HCT116 (cell line): ENCODE results near the gene MSI2. TPM values are rescaled to one million over a fixed set of nuclear protein-coding genes. Genes with fewer than 3 reads are reported as not detected.

Experiments
- ATAC-seq: fragments of 200-7000 bp; cut with Tn5 transposase; 2 replicates; pipeline ENCODE4 v1.9.1; 2020; ENCODE audit warnings: mild to moderate bottlenecking, moderate library complexity
- BruUV-seq: library from RNA; stranded (reverse); fragments of 400-500 nt; replicated peaks from 2 replicates; lab custom pipeline; 2021; lab: Mats Ljungman, UMichigan
- CTCF ChIA-PET: fragments of 300-600 bp; sonication (Branson Sonifier 250); formaldehyde crosslinking; loops from one replicate; lab custom pipeline; 2021; ENCODE audit warnings: antibody characterized with exemption; lab: Charles Lee
- POLR2A ChIA-PET: fragments of 300-600, 350-600 bp; sonication (Branson Sonifier 250); formaldehyde crosslinking; loops from one replicate; lab custom pipeline; 2021; ENCODE audit warnings: antibody characterized with exemption; lab: Charles Lee
- RAD21 ChIA-PET, 2 experiments: fragments of 300-600 bp; sonication (Branson Sonifier 250); formaldehyde crosslinking; loops; one replicate each; lab custom pipeline; 2023; ENCODE audit warnings: low total read pairs in 2 of 2; ENCODE audit not compliant: uncharacterized antibody in 2 of 2, unreplicated experiment in 2 of 2, low non-redundant PET in 1 of 2; lab: Charles Lee
- DNase-seq: peaks from one replicate; pipeline ENCODE4 v3.0.0-alpha.2; 2010; ENCODE audit warnings: low read depth, low spot score
- H2AFZ ChIP-seq: fragments of 200-600 bp; shearing (Covaris generic), sonication (generic); 2 replicates; pipeline ENCODE4 v1.6.1; 2017; ENCODE audit warnings: low read depth, mixed run types, mixed read lengths, antibody characterized with exemption, low read length; ENCODE audit not compliant: poor library complexity, severe bottlenecking
- H3K27ac ChIP-seq: 2 replicates; pipeline ENCODE4 v1.5.1; 2012; ENCODE audit warnings: low read depth, low read length
- H3K27me3 ChIP-seq: fragments of 200-600 bp; sonication (generic); 2 replicates; pipeline ENCODE4 v1.6.1; 2016; ENCODE audit warnings: mixed run types, low read length, mixed read lengths; ENCODE audit not compliant: insufficient read depth
- H3K36me3 ChIP-seq, 2 experiments: fragments of 200-500 bp in 1 of 2; fragments of 200-600 bp in 1 of 2; sonication (Bioruptor generic) in 1 of 2; sonication (generic) in 1 of 2; 2 replicates each; pipeline versions ENCODE4 v1.5.1 to v1.6.1; 2014 to 2016; ENCODE audit warnings: low read length in 2 of 2, inconsistent platforms in 1 of 2, mixed read lengths in 1 of 2, mixed run types in 1 of 2; ENCODE audit not compliant: insufficient read depth in 2 of 2, control insufficient read depth in 1 of 2
- H3K4me1 ChIP-seq, 2 experiments: fragments of 200-600 bp in 1 of 2; sonication (generic) in 1 of 2; 2 replicates each; pipeline versions ENCODE4 v1.5.1 to v1.6.1; 2012 to 2017; ENCODE audit warnings: low read length in 2 of 2, inconsistent platforms in 1 of 2, mild to moderate bottlenecking in 1 of 2, mixed read lengths in 1 of 2, mixed run types in 1 of 2, moderate library complexity in 1 of 2; ENCODE audit not compliant: insufficient read depth in 2 of 2, control insufficient read depth in 1 of 2
- H3K4me2 ChIP-seq: fragments of 200-600 bp; sonication (generic); 2 replicates; pipeline ENCODE4 v1.6.1; 2017; ENCODE audit warnings: mixed run types, low read length, mixed read lengths
- H3K4me3 ChIP-seq, 2 experiments: fragments of 200-600 bp in 1 of 2; sonication (generic) in 1 of 2; replicated peaks in 1 of 2; 2 replicates each; pipeline ENCODE4 v1.5.1; 2011 to 2016; ENCODE audit warnings: low read length in 2 of 2, control low read depth in 1 of 2, low read depth in 1 of 2, mild to moderate bottlenecking in 1 of 2, mixed read lengths in 1 of 2, mixed run types in 1 of 2
- H3K79me2 ChIP-seq: fragments of 200-600 bp; sonication (generic); 2 replicates; pipeline ENCODE4 v1.6.1; 2017; ENCODE audit warnings: mild to moderate bottlenecking, mixed run types, low read length, moderate library complexity, mixed read lengths; ENCODE audit not compliant: insufficient read depth
- H3K9ac ChIP-seq: fragments of 200-600 bp; sonication (generic); 2 replicates; pipeline ENCODE4 v1.6.1; 2016; ENCODE audit warnings: low read length, mixed read lengths
- H3K9me2 ChIP-seq: fragments of 200-600 bp; sonication (generic), shearing (Covaris generic); 2 replicates; pipeline ENCODE4 v1.6.1; 2017; ENCODE audit warnings: mixed run types, mild to moderate bottlenecking, moderate library complexity; ENCODE audit not compliant: insufficient read depth
- H3K9me3 ChIP-seq, 2 experiments: fragments of 200-500 bp in 1 of 2; fragments of 200-600 bp in 1 of 2; sonication (Bioruptor generic) in 1 of 2; sonication (generic) in 1 of 2; 2 replicates each; pipeline ENCODE4 v1.6.1; 2014 to 2017; ENCODE audit warnings: low read length in 2 of 2, mixed read lengths in 2 of 2, inconsistent platforms in 1 of 2, low read depth in 1 of 2, mild to moderate bottlenecking in 1 of 2, mixed run types in 1 of 2, moderate library complexity in 1 of 2; ENCODE audit not compliant: control insufficient read depth in 1 of 2, insufficient read depth in 1 of 2
- H4K20me1 ChIP-seq: fragments of 200-600 bp; sonication (generic), shearing (Covaris generic); 2 replicates; pipeline ENCODE4 v1.6.1; 2017; ENCODE audit warnings: mixed run types, mild to moderate bottlenecking, moderate library complexity; ENCODE audit not compliant: insufficient read depth
- CBX3 ChIP-seq: IDR thresholded peaks from 2 replicates; pipeline ENCODE4 v1.6.1; 2012; ENCODE audit warnings: low read depth
- EGR1 ChIP-seq: IDR thresholded peaks from 2 replicates; pipeline ENCODE4 v1.6.1; 2012; ENCODE audit warnings: low read depth
- EZH2 ChIP-seq: fragments of 200-600 bp; sonication (generic); IDR thresholded peaks from 2 replicates; pipeline ENCODE4 v1.6.1; 2017; ENCODE audit warnings: antibody characterized with exemption, mixed run types
- EZH2phosphoT487 ChIP-seq: fragments of 200-600 bp; IDR thresholded peaks from 2 replicates; pipeline ENCODE4 v1.6.1; 2018; ENCODE audit warnings: antibody characterized with exemption, borderline replicate concordance
- JUND ChIP-seq: IDR thresholded peaks from 2 replicates; pipeline ENCODE4 v1.6.1; 2012
- RAD21 ChIP-seq: IDR thresholded peaks from 2 replicates; pipeline ENCODE4 v1.6.1; 2012; ENCODE audit warnings: low read depth, mild to moderate bottlenecking
- TCF7L2 ChIP-seq: IDR thresholded peaks from 2 replicates; pipeline ENCODE4 v1.7.0; 2011; ENCODE audit warnings: borderline replicate concordance, inconsistent platforms; ENCODE audit not compliant: insufficient read depth, insufficient read length; ENCODE audit errors: extremely low read depth
- ZFX ChIP-seq: fragments of 450-650 bp; IDR thresholded peaks from 2 replicates; pipeline ENCODE4 v1.6.1; 2017
- ZNF274 ChIP-seq: fragments of 200-500 bp; sonication (Bioruptor generic); IDR thresholded peaks from 2 replicates; pipeline ENCODE4 v1.6.1; 2014; ENCODE audit warnings: mild to moderate bottlenecking, low read depth, low read length, inconsistent platforms
- intact Hi-C: fragments of 100-400 bp; cut with micrococcal nuclease; formaldehyde crosslinking; loops from 2 replicates; pipeline ENCODE4 v1.10.0; 2022
- total RNA-seq: library from RNA; stranded (reverse); gene quantifications from one replicate; pipeline ENCODE4 v1.2.1, GENCODE V29; 2021; ENCODE audit not compliant: unreplicated experiment
- TF ChIP-seq, protein P1 (sequence below): IDR thresholded peaks from 2 replicates; pipeline ENCODE4 v1.6.1; 2012; ENCODE audit warnings: low read depth

MSI2 gene
- total RNA-seq, 1 experiment from 2014 or later, result 137 TPM

GRCh38 chr17:57556977-57557376, 300.7 kb downstream of the MSI2 start:
- ChIA-PET CTCF (no interaction called here), POLR2A (no interaction called here), RAD21 (no interaction called here)
- peaks cover 4 to 11% of the 10 kb centered on the region in 2 experiments; a peak in 2 of 4 replicates for H3K4me1 ChIP-seq
- H3K9me3 ChIP-seq, result no peaks in the 10 kb centered on the region
- no peaks in the 10 kb centered on the region for H3K27me3 ChIP-seq
- DNase-seq (no peak), ATAC-seq (no peak)
- intact Hi-C loops, result no loop called here
- peak overlapping the region; percentile 12; the same call in 1 of the 2 replicates for H3K4me2 ChIP-seq
- H3K4me3 ChIP-seq, result no peak overlapping the region
- no TSS peak for BruUV-seq
- H3K36me3 ChIP-seq, result no peaks in the 10 kb centered on the region
- no peak overlapping the region for H2AFZ ChIP-seq
- TF ChIP-seq JUND (no peak), RAD21 (no peak), ZNF274 (no peak), EZH2phosphoT487 (no peak), EZH2 (no peak), EGR1 (no peak), CBX3 (no peak), ZFX (no peak), TCF7L2 (no peak)
- TF ChIP-seq, protein P1, sequence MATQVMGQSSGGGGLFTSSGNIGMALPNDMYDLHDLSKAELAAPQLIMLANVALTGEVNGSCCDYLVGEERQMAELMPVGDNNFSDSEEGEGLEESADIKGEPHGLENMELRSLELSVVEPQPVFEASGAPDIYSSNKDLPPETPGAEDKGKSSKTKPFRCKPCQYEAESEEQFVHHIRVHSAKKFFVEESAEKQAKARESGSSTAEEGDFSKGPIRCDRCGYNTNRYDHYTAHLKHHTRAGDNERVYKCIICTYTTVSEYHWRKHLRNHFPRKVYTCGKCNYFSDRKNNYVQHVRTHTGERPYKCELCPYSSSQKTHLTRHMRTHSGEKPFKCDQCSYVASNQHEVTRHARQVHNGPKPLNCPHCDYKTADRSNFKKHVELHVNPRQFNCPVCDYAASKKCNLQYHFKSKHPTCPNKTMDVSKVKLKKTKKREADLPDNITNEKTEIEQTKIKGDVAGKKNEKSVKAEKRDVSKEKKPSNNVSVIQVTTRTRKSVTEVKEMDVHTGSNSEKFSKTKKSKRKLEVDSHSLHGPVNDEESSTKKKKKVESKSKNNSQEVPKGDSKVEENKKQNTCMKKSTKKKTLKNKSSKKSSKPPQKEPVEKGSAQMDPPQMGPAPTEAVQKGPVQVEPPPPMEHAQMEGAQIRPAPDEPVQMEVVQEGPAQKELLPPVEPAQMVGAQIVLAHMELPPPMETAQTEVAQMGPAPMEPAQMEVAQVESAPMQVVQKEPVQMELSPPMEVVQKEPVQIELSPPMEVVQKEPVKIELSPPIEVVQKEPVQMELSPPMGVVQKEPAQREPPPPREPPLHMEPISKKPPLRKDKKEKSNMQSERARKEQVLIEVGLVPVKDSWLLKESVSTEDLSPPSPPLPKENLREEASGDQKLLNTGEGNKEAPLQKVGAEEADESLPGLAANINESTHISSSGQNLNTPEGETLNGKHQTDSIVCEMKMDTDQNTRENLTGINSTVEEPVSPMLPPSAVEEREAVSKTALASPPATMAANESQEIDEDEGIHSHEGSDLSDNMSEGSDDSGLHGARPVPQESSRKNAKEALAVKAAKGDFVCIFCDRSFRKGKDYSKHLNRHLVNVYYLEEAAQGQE, result no peak
- TF ChIP-seq, all 23 proteins: peak for 0
- Histone ChIP-seq H3K27ac (no peak overlapping the region), H3K79me2 (no peaks in the 10 kb centered on the region), H4K20me1 (no peaks in the 10 kb centered on the region), H3K9ac (no peak overlapping the region), H3K9me2 (no peaks in the 10 kb centered on the region)
